Testis (tissue), 3 donors: Measurements from ENCODE around the gene CHI3L1. TPM values are rescaled to one million over a fixed set of nuclear protein-coding genes. Genes with fewer than 3 reads are reported as not detected.

ENCODE experiments used
- DNase-seq: peaks from one replicate; pipeline ENCODE4 v3.0.0-alpha.2; 2019
- H3K27ac ChIP-seq, 2 donors: fragments of 200-600 bp; sonication (generic); one replicate each; pipeline ENCODE4 v1.5.1; 2019
- H3K27me3 ChIP-seq: fragments of 200-600 bp; sonication (generic); one replicate; pipeline ENCODE4 v1.5.1; 2019
- H3K36me3 ChIP-seq: fragments of 200-600 bp; sonication (generic); one replicate; pipeline ENCODE4 v1.5.1; 2017; ENCODE audit warnings: low read depth; ENCODE audit errors: missing control alignments
- H3K4me1 ChIP-seq: fragments of 200-600 bp; sonication (generic); one replicate; pipeline ENCODE4 v1.5.1; 2019
- H3K4me3 ChIP-seq, 2 donors: fragments of 200-600 bp; sonication (generic); one replicate each; pipeline ENCODE4 v1.5.1; 2017 to 2019
- H3K9me3 ChIP-seq: fragments of 200-600 bp; sonication (generic); one replicate; pipeline ENCODE4 v1.5.1; 2017
- CTCF ChIP-seq, 3 experiments: fragments of 450-650 bp in 2 of 3; fragments of 200-600 bp in 1 of 3; sonication (generic) in 1 of 3; IDR thresholded peaks; one replicate each; pipeline ENCODE4 v1.5.1; 2016 to 2019; ENCODE audit warnings: antibody characterized with exemption in 3 of 3, mild to moderate bottlenecking in 2 of 3, moderate library complexity in 1 of 3
- POLR2A ChIP-seq: fragments of 450-650 bp; IDR thresholded peaks from one replicate; pipeline ENCODE4 v1.6.1; 2017; ENCODE audit warnings: antibody characterized with exemption, mild to moderate bottlenecking, moderate library complexity
- WGBS, 2 donors: methylation state at CpG; one replicate each; pipeline ENCODE4 v1.1.5; 2018; 5-methylcytosine and 5-hydroxymethylcytosine counted together
- intact Hi-C: fragments of 100-400 bp; cut with DNase I; formaldehyde crosslinking; loops from one replicate; pipeline ENCODE4 v1.15.1; 2023; ENCODE audit warnings: low total_unique reads
- polyA plus RNA-seq: library from polyadenylated mRNA; stranded (reverse); fragments of 350-450 nt; fragmentation: Illumina TruSeq; extraction: RNeasy Lipid Tissue Mini Kit (QIAGEN cat#74804); gene quantifications from one replicate; pipeline ENCODE4 v1.2.3, GENCODE V29; 2014; ENCODE audit warnings: low read depth, low replicate concordance; ENCODE audit not compliant: insufficient read depth
- total RNA-seq, 2 donors: library from RNA; depleted of rRNA; stranded (reverse); fragments of >200 nt; gene quantifications; one replicate each; pipeline ENCODE4 v1.2.3, GENCODE V29; 2016

Gene CHI3L1
- total and polyA plus RNA-seq, 3 donors from 2014 or later: 2.0 to 35.5 (median 6.6) TPM

- H3K27ac ChIP-seq: no peak overlapping the region
- H3K9me3 ChIP-seq: no peaks in the 10 kb centered on the region
- TF ChIP-seq CTCF (IDR thresholded peaks at IDR 0.05) (no peak), POLR2A (no peak)
- H3K4me1 ChIP-seq: peaks cover 22% of the 10 kb centered on the region
- no peaks in the 10 kb centered on the region for H3K36me3 ChIP-seq
- 75 to 97% methylated on average over 4 of the region's 4 CpGs for WGBS, 2 donors
- H3K27me3 ChIP-seq: no peaks in the 10 kb centered on the region
- intact Hi-C loops: no loop called here
- H3K4me3 ChIP-seq: no peak overlapping the region
- DNase-seq: no peak
Observed at GRCh38 chr1:203185585-203185984, 919 bp downstream of the CHI3L1 start.

- intact Hi-C loops: no loop called here
- Histone ChIP-seq H3K4me3 (no peak overlapping the region), H3K36me3 (no peaks in the 10 kb centered on the region), H3K27ac (no peak overlapping the region), H3K4me1 (peaks cover 22% of the 10 kb centered on the region), H3K27me3 (no peaks in the 10 kb centered on the region), H3K9me3 (no peaks in the 10 kb centered on the region)
- 92 to 94% methylated on average over 10 of the region's 10 CpGs for WGBS, 2 donors
- DNase-seq: no peak
- TF ChIP-seq POLR2A: no peak
- no peak for TF ChIP-seq CTCF (IDR thresholded peaks at IDR 0.05)
Observed at GRCh38 chr1:203185061-203185461, 1.4 kb downstream of the CHI3L1 start.

DNA sequence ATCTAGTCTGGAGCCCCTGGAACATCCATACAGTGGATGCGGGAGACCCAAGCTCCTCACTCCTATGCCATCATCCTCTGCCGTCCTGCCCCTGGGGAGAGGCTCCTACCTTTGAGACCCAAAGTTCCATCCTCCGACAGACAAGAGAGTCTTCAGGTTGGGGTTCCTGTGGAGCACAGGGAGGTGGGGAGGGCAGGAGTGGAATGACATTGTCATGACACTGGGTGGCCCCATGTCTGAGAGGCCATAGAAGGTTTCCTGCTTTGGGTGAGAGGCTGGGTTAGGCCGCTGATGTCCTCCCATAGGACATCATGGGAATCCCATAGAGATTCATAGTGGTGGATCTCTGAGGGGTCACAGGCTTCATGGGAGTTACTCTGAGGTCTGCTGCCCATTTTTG is 2.0 kb downstream of the CHI3L1 start:
- TF ChIP-seq POLR2A (no peak), CTCF (IDR thresholded peaks at IDR 0.05) (no peak)
- Histone ChIP-seq H3K27me3 (no peaks in the 10 kb centered on the region), H3K4me3 (no peak overlapping the region), H3K4me1 (peaks cover 22% of the 10 kb centered on the region), H3K36me3 (no peaks in the 10 kb centered on the region), H3K27ac (no peak overlapping the region), H3K9me3 (no peaks in the 10 kb centered on the region)
- intact Hi-C loops: no loop called here
- WGBS, 2 donors: 100% methylated on average over 4 of the region's 4 CpGs
- no peak for DNase-seq

- intact Hi-C loops: no loop called here
- H3K9me3 ChIP-seq: no peaks in the 10 kb centered on the region
- peaks cover 22% of the 10 kb centered on the region for H3K4me1 ChIP-seq
- no peaks in the 10 kb centered on the region for H3K36me3 ChIP-seq
- no peak for DNase-seq
- no peak overlapping the region for H3K27ac ChIP-seq
- H3K27me3 ChIP-seq: no peaks in the 10 kb centered on the region
- no peak overlapping the region for H3K4me3 ChIP-seq
- WGBS, 2 donors: 86 to 88% methylated on average over 1 to 2 of the region's 2 CpGs
- TF ChIP-seq POLR2A (no peak), CTCF (IDR thresholded peaks at IDR 0.05) (no peak)
Observed at GRCh38 chr1:203183828-203184227, 2.7 kb downstream of the CHI3L1 start.

GRCh38 chr1:203182387-203182953 is 4.0 kb downstream of the CHI3L1 start:
- 86 to 94% methylated on average over 7 of the region's 7 CpGs for WGBS, 2 donors
- H3K4me3 ChIP-seq: no peak overlapping the region
- DNase-seq: no peak

More at GRCh38 chr1:203182387-203182953, 4.0 kb downstream of the CHI3L1 start:
- intact Hi-C loops: no loop called here
- Histone ChIP-seq H3K4me1 (peaks cover 23% of the 10 kb centered on the region), H3K36me3 (no peaks in the 10 kb centered on the region), H3K9me3 (no peaks in the 10 kb centered on the region), H3K27ac (no peak overlapping the region), H3K27me3 (no peaks in the 10 kb centered on the region)
- no peak for TF ChIP-seq CTCF (IDR thresholded peaks at IDR 0.05)
- no peak for TF ChIP-seq POLR2A
